GM21723 (cell line): ENCODE data around the gene AP1M1.
A peak's percentile ranks its signal among the peaks of the same experiment; 100 is the strongest.

ENCODE experiments used
- ATAC-seq: cut with Tn5 transposase; IDR thresholded peaks from one replicate; pipeline ENCODE4 v1.9.1; 2021; ENCODE audit warnings: mild to moderate bottlenecking, moderate library complexity; ENCODE audit not compliant: unreplicated experiment

The AP1M1 gene

DNA sequence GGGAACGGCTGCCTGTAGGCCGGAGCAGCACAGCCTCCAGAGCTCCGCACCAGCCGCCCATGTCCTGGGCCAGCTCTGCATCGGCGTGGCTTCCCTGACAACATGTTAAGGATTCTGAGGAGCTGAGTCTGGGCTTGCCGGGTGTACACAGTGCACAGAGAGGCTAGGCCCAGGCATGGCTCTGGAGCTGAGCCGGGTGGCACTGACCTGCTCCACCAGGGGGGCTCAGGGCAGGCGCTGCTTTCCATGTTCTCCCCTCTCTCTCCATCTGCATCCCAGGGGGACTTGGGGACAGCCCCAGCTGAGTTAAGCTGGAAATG lies 31.6 kb downstream of the AP1M1 start:
- no peak for ATAC-seq

DNA sequence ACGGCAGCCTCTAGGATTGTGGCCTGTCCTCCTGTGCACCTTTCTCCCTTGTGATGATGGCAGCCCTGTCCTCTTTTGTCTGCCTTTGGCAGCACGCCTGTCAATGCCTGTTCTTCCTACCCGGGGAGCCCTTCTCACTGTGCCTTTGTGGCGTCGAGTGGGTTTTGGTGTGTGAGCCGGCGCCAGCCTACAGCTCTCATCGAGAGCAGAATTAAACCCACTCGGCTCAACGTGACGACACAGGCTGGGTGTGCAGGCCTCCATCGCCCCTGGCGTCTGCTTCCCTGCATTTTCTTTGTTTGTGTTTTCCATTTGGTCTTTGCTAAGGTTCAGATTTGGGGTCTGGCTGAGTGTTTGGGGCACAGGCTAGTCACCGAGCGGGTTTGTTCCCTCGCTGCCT lies 34.4 kb downstream of the AP1M1 start:
- ATAC-seq: no peak

DNA sequence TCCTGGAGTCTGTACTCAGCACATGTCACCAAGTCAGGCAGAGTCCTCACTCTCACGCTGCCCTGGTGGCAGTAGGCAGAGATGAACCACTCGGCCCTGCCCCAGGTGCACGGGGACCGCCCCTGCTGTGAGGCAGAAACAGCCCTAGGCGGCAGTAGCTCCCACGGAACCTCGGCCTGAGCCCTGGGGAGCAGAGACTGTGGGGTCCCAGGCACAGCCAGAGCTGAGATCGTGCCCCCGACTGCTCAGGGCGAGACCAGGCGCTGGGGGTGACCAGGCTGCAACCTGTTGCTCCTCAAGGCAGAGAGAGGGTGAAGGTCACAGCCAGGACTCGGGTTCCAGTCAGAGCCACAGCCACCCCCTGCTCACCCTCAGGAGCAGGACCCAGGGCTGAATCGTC lies 34.9 kb downstream of the AP1M1 start:
- no peak for ATAC-seq

DNA sequence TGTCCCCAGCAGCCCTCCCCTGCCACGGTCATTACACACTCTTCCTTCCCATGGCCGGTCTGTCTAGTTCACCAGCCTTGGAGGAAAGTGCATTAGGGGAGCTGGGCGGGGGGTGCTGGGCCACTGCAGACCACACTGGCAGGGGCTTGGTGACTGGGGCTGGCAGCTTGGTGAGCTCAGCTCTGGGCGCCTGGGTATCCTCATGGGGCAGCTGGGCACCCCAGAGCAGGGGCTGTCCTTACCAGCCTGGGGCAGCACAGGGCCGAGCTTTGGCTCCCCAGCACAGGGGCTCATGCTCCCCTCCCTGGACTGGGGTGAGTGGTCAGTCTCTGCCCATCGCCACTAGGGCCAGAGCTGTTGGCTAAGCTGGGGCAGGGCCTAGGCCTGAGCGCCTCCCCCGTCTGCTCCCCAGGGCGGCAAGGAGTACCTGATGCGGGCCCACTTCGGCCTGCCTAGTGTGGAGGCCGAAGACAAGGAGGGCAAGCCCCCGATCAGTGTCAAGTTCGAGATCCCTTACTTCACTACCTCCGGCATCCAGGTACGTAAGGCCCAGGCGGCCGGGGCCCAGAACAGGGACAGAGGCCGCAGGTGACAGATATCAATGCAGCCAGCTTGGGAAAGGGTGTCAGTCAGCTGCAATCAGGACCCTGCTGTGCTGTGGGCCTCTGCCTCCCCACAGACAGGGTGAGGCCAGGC lies 35.5 kb downstream of the AP1M1 start:
- ATAC-seq: no peak

DNA sequence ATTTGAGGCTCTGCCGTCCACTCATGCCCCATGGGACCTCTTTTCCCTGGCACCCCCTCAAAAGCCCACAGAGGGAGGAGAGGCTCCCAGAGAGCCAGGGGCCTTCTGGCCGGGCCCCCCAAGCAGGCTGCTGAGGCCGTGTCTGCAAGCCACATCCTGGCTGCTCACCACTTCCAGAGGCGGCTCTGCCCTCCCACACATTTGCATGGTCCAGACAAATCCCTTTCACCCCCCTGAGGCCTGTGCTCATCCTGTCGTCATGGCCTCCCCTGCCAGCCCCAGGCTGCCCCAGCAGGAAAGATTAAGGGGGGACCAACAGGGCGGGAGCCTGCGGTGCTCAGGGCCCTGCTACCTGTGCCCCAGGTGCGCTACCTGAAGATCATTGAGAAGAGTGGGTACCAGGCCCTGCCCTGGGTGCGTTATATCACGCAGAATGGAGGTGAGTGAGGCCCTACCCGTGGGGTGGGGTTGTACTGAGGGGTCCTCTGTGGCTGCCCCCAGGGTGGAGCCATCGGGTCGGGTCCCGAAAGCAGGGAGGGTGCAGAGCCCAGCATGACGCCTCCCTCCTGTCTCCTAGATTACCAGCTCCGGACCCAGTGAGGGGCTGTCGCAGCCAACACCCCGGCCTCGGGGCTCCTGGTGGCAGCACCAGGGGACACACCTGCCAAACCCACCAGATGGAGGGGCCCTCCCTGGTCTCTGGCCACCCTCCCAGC lies 36.3 kb downstream of the AP1M1 start:
- ATAC-seq: no peak

DNA sequence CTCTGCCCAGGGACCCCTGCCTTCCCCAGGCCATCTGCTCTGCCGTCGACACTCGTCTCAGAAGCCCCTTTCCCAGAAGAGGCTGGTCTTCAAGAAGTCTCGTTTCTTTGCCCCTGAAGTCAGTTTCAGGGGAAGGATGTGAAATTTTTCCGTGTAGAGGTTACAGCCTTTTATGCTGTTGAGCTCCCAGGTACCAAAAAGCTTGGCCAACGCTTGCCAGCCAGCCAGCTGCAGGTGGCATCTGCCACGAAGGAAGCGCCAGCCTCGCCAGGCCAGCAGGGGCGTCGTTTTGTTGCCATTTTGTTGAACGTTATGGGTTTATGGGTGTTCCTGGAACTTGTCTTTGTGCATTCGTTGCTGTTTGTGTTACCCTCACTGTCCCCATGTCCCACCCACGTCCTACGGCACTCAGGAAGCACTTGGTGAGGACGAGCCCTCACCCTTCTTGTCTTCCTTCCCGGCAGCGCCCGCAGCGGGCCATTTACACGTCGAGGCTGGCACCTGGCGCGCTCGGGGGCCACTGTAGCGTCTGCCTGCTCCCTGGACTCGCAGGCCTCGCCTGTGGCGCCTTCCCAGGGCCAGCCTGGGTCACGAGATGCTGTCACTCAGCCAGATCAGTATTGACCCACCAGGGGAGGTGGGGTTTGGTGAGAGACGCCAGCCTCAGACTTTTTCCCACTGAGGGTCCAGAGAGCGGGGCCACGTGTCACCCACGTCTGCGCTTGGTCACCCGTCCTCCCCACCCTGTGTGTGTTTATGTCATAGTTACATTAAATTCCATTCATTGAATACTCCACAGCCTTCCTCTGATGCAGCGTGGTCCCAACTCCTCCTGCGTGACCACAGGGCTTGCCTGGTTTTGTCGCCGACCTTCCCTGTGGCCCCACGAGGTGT lies 37.1 kb downstream of the AP1M1 start:
- ATAC-seq: no peak

DNA sequence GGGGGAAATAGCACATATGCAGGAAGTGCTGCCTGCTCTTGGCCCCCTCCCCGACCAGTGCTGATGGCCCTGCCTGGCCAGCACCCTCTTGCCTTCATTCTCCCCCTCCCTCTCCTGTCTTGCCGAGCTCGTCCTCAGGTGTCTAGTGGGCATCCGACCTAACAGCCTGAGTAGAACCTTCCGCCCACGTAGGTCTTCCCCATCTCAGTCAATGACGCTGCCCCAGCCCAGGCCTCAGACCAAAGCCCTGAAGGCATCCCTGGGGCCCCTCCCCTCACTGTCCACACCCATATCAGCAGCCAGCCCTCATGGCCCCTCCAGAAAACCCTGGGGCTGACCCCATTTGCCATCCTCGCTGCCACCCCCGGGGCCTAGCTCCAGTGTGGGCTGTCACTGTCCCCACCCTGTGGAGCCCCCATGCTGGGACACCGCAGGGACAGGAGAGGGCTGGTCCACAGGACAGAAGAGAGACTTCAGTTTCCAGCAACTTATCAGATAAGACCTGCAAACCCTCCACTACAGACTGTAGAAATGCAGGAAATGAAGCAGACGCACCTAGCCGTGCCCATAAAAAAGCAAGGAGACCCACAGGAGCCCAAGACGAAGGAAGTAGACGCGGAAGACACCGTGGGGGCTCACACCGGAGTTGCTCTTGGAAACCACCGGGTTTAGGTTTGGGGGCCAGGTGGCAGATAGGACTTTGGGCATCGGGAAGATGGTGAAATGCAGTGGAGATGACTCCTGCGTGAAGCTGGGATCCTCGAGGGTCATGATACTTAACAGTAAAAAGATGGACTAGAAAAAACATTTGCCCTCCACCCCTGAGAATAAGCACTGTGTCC lies 38.3 kb downstream of the AP1M1 start:
- no peak for ATAC-seq

DNA sequence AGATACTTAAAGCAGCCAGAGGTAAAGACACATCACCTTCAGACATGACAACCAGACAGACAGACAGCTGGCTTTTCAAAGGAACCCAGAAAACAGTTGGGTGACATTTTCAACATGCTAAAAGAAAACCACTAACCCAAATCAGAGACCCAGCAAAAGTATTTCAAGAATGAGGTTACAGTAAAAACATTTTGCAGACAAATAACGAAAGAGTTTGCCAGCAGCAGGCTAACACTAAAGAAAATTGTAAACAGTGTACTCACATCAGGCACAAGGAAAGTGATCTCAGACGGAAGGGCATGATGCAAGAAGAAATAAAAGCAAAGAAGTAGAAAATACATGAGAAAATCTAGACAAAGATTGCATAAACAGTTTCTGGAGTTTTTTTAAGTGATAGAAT lies 46.4 kb downstream of the AP1M1 start:
- no peak for ATAC-seq

DNA sequence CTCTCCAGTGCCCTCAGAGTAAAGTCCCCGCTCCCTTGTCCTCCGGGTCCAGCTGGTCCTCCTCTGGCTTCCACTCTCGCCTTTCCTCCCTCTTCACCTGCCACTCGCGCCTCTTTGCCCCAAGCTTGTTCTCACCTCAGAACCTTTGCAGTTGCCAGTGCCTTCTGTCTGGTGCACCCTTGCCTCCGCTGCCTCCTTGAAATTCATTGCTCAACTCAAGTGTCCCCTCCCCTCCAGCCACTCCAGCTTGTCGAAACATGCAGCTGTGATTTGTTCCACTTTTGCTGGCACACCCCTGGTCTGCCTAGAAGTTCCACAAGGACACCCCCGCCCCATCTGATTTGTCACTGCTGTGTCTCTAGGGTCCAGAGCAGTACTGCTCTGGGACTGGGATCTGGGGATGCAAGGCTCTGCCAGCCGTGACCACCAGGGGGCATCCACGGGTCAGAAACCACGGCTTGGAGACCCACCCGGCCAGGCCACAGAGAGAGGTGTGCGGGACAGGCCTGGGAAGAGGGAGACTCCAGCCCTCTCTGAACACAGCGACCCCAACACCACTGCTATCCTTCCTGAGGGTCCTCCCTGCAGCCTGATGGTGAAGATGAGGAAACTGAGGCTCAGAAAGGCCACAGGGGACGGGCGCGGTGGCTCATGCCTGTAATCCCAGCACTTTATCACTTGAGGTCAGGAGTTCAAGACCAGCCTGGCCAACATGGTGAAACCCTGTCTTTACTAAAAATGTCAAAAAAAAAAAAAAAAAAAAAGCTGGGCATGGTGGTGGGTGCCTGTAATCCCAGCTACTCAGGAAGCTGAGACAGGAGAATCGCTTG lies 49.9 kb downstream of the AP1M1 start:
- ATAC-seq: no peak

DNA sequence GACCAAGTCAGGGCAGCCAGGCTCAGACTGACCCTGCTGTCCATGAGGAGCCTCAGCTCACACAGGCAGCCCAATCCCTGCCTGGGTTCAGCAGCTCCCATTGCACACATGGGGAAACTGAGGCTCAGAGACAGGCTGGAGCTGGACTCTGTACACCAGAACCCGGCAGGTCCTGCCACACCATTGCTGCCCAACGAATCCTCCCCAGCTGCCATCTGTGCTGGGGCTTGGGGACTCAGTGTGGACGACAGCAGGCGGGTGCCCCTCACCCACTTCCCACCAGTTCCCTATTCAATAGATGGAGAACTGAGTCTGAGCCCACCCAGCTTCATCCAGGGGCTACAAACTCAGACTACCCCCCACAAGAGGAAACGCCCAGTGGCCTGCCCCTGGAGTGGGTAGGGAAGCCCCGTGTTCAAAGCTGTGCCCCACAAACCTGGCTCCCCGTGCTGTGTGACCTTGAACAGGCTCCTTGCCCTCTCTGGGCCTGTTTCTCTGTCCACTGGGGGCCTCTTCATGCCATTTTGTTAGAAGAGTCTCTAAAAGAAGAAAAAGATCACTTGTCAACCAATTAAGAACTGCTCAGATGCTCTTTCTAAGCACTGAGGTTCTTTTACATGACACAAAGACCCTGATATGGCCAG lies 50.8 kb downstream of the AP1M1 start:
- no peak for ATAC-seq

DNA sequence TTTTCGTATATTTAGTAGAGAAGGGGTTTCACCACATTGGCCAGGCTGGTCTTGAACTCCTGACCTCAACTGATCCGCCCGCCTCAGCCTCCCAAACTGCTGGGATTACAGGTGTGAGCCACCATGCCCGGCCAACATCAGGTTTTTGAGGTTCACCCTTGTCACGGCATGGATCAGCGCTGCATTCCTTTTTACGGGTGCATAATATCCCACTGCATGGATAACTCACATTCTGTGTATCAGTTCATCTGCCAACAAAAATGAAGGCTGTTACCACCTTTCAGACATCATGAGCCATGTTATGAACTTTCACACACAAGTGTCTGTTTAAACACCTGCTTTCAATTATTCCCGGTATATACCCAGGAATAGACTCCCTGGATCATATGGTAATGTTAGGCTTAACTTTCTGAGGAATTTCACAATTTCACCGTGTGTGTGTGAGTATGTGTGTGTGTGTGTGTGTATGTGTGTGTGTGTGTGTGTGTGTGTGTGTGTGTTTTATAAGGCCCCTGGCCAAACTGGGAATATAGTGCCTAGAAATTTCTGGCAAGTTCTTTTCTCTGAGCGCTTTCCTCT lies 52.2 kb downstream of the AP1M1 start:
- no peak for ATAC-seq

DNA sequence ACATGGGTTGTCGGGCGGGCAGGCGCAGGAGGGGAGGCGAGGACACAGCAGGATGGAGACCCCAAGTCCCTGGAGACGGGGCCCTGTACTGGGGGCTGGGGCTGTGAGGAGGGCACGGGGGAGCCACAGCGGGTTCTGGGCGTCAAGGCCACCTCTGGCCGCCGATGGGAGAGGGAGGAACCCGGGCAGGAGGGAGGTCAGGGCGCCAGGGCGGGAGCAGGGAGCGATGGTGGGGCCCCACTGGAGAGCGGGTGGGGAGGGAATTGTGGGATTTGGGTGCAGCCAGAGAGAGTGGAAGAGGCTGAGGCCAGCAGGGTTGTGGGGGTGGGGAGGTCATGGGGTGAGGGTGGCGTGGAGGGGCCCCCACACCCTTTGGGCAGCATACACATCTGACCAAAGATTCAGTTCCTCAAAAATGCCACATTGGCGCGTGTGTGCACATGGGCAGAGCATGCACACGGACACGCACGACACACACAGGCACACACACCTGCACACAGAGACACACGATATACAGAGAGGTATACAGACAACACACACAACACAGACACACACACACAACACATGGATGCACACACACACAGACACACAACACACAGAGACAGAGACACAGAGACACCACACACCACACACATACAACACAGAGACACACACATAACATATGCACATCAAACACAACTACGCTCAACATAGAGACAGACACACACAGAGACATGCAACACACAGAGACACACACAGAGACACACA lies 54.9 kb downstream of the AP1M1 start:
- no peak for ATAC-seq

DNA sequence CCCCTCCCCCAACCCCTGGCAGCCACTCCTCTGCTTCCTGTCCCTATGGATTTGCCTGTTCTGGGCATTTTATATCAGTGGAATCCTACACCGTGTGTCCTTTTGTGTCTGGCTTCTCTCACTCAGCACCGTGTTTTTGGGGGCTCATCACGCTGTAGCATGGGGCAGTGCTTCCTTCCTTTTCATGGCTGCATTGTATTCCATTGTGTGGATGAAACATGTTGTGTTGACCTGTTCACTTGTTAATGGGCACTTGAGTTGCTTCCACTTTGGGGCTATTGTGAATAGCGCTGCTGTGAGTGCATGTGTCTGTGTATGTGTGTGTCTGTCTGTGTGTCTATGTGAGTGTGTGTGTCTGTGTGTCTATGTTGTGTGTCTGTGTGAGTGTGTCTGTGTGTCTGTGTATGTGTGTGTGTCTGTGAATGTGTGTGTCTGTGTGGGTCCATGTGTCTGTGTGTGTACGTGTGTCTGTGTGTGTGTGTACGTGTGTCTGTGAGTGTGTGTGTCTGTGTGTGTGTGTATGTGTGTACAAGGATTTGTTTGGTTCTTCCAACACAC lies 57.2 kb downstream of the AP1M1 start:
- ATAC-seq: no peak

DNA sequence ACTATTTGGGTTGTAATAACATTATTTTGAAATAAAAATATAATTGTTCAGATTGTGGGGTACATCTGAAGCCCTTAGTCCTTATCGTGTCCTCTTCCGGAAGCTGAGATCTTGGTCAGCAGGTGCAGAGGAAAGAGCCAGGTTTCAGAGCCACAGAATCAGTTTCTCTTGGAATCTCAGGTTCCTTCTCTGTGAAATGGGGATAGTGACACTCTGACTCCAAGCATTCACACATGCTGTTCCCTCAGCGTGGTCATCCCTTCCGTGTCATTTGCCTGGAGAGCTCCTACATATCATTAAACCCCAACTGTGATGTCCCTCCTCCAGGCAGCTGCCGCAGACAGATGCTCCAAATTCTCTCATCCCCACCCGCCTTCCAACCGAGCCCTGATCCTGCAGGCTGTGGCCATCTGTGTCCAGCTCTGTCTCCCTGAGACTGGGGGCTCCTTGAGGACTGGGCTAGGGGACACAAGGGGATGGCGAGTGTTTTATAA lies 59.8 kb downstream of the AP1M1 start:
- no peak for ATAC-seq

DNA sequence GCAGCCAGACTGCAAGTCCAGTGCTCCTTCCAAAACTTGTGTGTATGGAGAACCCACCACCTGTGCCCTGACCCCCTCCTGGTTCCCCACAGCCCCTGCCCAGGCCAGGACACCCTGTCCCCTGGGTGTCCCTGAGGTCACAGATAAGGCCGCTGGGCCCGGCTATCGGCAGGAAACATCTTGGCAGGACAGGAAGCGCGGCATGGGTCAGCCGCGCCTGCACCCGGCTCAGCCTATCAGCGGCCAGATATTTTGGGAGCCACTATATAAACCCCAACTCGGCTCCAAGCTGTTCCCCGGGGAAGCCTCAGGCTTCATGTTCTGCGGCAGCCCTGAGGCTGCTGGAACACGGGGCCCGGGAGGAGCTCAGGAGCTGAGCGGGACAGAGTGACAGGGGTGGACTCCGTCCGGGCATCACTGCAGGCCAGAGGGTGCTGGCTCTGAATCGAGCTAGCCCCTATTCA lies 60.8 kb downstream of the AP1M1 start:
- no peak for ATAC-seq

DNA sequence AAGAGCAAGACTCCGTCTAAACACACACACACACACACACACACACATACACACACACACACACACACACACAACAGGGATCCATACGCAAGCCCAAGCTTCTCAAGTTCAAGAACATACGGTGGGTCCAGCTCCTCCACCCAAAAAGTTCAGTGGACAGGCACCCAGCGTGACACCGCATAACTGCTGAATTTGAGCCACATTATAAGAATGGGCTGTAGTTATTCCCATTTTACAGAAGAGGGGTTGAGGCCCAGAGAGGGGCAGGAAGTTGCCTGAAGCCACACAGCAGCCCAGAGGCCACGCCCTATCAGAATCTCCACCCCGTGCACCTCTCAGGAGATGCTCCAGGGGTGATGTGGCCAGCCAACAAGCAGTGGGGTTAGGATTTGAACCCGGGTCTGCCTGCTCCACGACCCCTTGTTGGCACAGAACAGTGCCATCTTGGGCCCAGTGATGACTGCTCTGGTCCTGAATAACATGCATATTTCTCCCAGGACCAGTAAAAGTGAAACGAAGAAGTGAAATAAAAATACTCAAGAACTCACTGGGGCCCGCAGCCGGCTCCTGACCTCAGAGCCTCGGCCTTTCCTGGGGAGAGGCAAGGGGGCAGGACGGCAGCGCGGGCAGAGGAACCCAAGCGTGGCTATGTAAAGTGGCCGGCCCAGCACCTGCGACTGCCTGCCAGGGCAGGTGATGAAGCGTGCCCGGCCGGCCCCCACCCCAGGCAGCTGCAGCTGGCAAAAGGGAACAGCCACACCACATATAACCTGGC lies 61.9 kb downstream of the AP1M1 start:
- ATAC-seq: peak; percentile 59

DNA sequence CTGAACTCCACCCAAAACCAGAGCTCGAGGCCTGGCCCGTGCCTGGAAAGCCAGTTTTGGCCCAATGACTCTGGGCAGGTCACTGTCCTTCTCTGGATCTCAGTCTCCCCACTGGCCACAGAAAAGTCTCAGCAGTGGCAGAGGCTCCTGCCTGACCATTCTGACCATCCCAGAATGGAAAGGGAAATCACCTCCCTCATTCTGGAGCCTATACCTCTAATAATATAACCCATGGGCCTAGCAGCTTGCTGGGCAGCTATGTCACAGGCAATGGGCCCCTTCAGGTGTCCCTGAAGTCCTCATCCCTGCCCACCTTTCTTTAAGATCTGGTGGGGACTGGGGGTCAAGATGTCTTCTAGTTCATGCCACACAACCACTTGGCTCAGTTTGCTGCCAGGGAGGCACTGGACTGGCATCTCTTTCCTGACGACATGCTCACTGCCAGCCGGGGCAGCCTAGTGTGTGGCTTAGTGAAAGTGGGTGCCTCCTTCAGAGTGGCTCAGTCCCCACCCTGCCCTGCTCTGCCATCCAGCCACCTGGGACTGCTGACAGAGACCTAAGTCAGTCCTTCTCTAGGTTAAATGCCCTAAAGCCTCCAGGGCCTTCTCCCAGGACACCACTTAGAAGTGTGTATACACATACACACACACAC lies 62.6 kb downstream of the AP1M1 start:
- ATAC-seq: no peak
